Loucy (cell line): ENCODE measurements around the gene DHRS11.

Experiments
- H2AFZ ChIP-seq: fragments of 200-600 bp; sonication (generic); 2 replicates; pipeline ENCODE4 v1.6.0; 2016; ENCODE audit warnings: antibody characterized with exemption, mild to moderate bottlenecking, low read length, moderate library complexity
- H3F3A ChIP-seq: fragments of 200-600 bp; 2 replicates; pipeline ENCODE4 v1.6.0; 2016; ENCODE audit warnings: antibody characterized with exemption, low read depth, mild to moderate bottlenecking
- H3K27me3 ChIP-seq: fragments of 200-600 bp; sonication (generic); 2 replicates; pipeline ENCODE4 v1.6.1; 2014; ENCODE audit warnings: low read length, mild to moderate bottlenecking; ENCODE audit not compliant: insufficient read depth, poor library complexity, severe bottlenecking
- H3K36me3 ChIP-seq: fragments of 200-600 bp; sonication (generic); 2 replicates; pipeline ENCODE4 v1.6.1; 2016; ENCODE audit warnings: low read length; ENCODE audit not compliant: insufficient read depth
- H3K4me1 ChIP-seq: fragments of 200-600 bp; sonication (generic); 2 replicates; pipeline ENCODE4 v1.5.1; 2014; ENCODE audit warnings: low read length, mild to moderate bottlenecking; ENCODE audit not compliant: insufficient read depth, poor library complexity, severe bottlenecking
- H3K4me2 ChIP-seq: fragments of 200-600 bp; sonication (generic); 2 replicates; pipeline ENCODE4 v1.6.0; 2014; ENCODE audit warnings: antibody characterized with exemption, low read length, low read depth, mild to moderate bottlenecking; ENCODE audit not compliant: poor library complexity, severe bottlenecking
- H3K4me3 ChIP-seq: fragments of 200-600 bp; sonication (generic); 2 replicates; pipeline ENCODE4 v1.5.1; 2014; ENCODE audit warnings: low read length, mild to moderate bottlenecking, mixed read lengths; ENCODE audit not compliant: poor library complexity, severe bottlenecking
- H3K79me2 ChIP-seq: fragments of 200-600 bp; sonication (generic); 2 replicates; pipeline ENCODE4 v1.6.1; 2014; ENCODE audit warnings: low read length; ENCODE audit not compliant: insufficient read depth
- H3K9ac ChIP-seq: fragments of 200-600 bp; sonication (generic); 2 replicates; pipeline ENCODE4 v1.6.0; 2014; ENCODE audit warnings: mild to moderate bottlenecking, low read depth, low read length, moderate library complexity; ENCODE audit not compliant: poor library complexity, severe bottlenecking
- H3K9me2 ChIP-seq: fragments of 200-600 bp; sonication (generic); replicated peaks from 2 replicates; pipeline ENCODE4 v1.6.1; 2016; ENCODE audit warnings: low read depth, low read length, mixed read lengths
- H3K9me3 ChIP-seq: fragments of 200-600 bp; sonication (generic); 2 replicates; pipeline ENCODE4 v1.6.1; 2014; ENCODE audit warnings: mild to moderate bottlenecking, antibody characterized with exemption, low read length, low read depth; ENCODE audit not compliant: insufficient read depth
- H4K20me1 ChIP-seq: fragments of 200-600 bp; sonication (generic); 2 replicates; pipeline ENCODE4 v1.6.0; 2014; ENCODE audit warnings: antibody characterized with exemption, low read length, mild to moderate bottlenecking; ENCODE audit not compliant: insufficient read depth, poor library complexity, severe bottlenecking
- EZH2phosphoT487 ChIP-seq: fragments of 200-600 bp; IDR thresholded peaks from 2 replicates; pipeline ENCODE4 v1.6.1; 2018; ENCODE audit warnings: antibody characterized with exemption, mild to moderate bottlenecking, moderate library complexity, borderline replicate concordance
- TF ChIP-seq, protein P1 (sequence below): fragments of 200-600 bp; sonication (generic); conservative IDR thresholded peaks from 2 replicates; pipeline ENCODE4 v1.5.1; 2014; ENCODE audit warnings: mild to moderate bottlenecking, antibody characterized with exemption, low read length

DHRS11 gene

DNA sequence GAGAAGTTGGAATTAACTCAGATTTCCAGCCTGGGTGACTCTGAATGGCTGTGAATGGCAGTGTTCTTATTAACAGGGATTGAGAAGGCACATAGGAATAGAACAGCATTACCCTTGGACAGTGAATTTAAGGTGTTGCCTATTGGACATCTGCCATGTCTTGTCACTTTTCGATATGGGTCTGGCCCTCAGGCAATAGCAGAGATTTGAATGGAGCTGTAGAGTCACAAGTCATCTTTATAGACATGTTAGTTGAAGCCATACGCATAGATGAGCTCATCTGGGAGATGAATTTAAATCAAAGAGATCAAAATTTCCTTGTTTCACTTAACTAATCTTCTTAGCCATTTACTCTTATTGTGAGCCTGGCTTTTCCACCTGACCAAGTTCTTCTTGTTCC is 14.9 kb upstream of the DHRS11 start:
- Histone ChIP-seq H3K4me2 (no peak overlapping the region), H3F3A (no peaks in the 10 kb centered on the region), H3K9me3 (no peaks in the 10 kb centered on the region), H4K20me1 (peaks cover 25% of the 10 kb centered on the region), H3K9ac (no peak overlapping the region), H3K4me1 (no peaks in the 10 kb centered on the region), H3K27me3 (no peaks in the 10 kb centered on the region), H3K79me2 (peaks cover 34% of the 10 kb centered on the region; the same call in 1 of the 2 replicates), H3K36me3 (peaks cover 80% of the 10 kb centered on the region), H2AFZ (no peak overlapping the region), H3K9me2 (no peaks in the 10 kb centered on the region), H3K4me3 (no peak overlapping the region)
- TF ChIP-seq, protein P1, sequence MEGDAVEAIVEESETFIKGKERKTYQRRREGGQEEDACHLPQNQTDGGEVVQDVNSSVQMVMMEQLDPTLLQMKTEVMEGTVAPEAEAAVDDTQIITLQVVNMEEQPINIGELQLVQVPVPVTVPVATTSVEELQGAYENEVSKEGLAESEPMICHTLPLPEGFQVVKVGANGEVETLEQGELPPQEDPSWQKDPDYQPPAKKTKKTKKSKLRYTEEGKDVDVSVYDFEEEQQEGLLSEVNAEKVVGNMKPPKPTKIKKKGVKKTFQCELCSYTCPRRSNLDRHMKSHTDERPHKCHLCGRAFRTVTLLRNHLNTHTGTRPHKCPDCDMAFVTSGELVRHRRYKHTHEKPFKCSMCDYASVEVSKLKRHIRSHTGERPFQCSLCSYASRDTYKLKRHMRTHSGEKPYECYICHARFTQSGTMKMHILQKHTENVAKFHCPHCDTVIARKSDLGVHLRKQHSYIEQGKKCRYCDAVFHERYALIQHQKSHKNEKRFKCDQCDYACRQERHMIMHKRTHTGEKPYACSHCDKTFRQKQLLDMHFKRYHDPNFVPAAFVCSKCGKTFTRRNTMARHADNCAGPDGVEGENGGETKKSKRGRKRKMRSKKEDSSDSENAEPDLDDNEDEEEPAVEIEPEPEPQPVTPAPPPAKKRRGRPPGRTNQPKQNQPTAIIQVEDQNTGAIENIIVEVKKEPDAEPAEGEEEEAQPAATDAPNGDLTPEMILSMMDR = no peak
- TF ChIP-seq EZH2phosphoT487 = no peak

DNA sequence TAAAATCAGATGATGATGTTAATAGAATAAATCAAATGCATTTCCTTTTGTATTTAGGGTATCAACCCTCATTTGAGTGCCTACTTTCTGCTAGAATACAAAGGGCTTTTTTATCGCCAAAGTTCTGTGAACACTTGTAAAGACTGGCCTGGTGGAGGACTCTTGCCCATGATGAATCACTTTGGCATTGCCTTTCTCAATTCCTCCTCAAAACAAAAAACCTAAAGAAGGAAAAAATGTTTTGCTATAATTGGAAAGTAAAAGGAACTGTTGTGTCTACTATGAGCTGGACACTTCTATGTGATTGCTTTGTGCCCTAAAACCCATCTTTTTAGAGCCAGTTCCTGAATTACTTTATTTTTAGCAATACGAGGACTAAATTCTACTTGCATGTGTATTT is 13.0 kb upstream of the DHRS11 start:
- H3F3A ChIP-seq = no peaks in the 10 kb centered on the region
- no peaks in the 10 kb centered on the region for H3K27me3 ChIP-seq
- no peaks in the 10 kb centered on the region for H3K4me1 ChIP-seq
- no peaks in the 10 kb centered on the region for H3K9me2 ChIP-seq
- peaks cover 77% of the 10 kb centered on the region for H3K36me3 ChIP-seq
- peaks cover 11% of the 10 kb centered on the region for H4K20me1 ChIP-seq
- peaks cover 19% of the 10 kb centered on the region; the same call in 1 of the 2 replicates for H3K79me2 ChIP-seq
- H3K4me2 ChIP-seq = no peak overlapping the region
- no peaks in the 10 kb centered on the region for H3K9me3 ChIP-seq
- no peak overlapping the region for H3K9ac ChIP-seq
- no peak for TF ChIP-seq EZH2phosphoT487
- TF ChIP-seq, protein P1 = no peak
- H2AFZ ChIP-seq = no peak overlapping the region
- H3K4me3 ChIP-seq = no peak overlapping the region

DNA sequence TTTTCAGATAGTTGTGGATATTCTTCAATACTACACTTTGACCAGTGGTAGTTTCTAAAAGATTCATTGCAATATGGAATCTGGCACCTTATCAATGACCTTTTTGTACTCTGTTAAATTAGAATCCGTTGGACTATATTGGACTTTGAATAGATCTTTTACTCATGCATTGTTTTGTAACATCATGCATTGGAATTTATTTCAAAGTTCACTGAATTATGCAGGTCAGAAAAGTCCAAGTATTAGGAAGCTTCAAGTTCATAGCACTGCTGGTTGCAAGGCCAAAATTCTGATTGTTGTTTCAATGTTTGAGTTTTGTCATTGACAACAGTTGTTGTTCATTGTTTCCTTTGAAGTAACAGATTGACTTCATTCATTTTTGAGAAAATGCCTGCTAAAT is 7.9 kb upstream of the DHRS11 start:
- Histone ChIP-seq H3K27me3 (no peaks in the 10 kb centered on the region), H3K4me2 (no peak overlapping the region), H3K9ac (no peak overlapping the region), H3K4me1 (no peaks in the 10 kb centered on the region), H3K36me3 (peaks cover 91% of the 10 kb centered on the region), H3F3A (no peaks in the 10 kb centered on the region; the same call in 1 of the 2 replicates), H4K20me1 (no peaks in the 10 kb centered on the region), H3K9me3 (no peaks in the 10 kb centered on the region), H3K9me2 (no peaks in the 10 kb centered on the region), H3K79me2 (no peaks in the 10 kb centered on the region), H2AFZ (no peak overlapping the region), H3K4me3 (no peak overlapping the region)
- TF ChIP-seq EZH2phosphoT487 = no peak
- TF ChIP-seq, protein P1 = no peak
